ENCODE measurements around the gene HHAT.
"Not testable (repeated sequence)": the region's sequence is repeated elsewhere in the genome, so short reads cannot be mapped to it uniquely, and the experiment has no call there.

The HHAT gene

DNA sequence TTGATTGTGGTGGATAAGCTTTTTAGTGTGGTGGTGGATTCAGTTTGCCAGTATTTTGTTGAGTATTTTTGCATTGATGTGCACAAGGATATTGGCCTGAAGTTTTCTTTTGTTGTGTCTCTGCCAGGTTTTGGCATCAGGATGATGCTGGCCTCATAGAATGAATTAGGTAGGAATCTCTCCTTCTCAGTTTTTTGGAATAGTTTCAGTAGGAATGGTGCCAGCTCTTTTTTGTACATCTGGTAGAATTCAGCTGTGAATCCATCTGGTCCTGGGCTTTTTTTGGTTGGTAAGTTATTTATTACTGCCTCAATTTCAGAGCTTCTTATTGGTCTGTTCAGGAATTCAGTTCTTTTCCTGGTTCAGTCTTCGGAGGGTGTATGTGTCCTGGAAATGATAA, 98.0 kb downstream of the HHAT start:
- H3K27me3 Mint-ChIP-seq, H3K9me3 Mint-ChIP-seq, H3K36me3 Mint-ChIP-seq, H3K27ac Mint-ChIP-seq, H3K4me3 Mint-ChIP-seq, DNase-seq, H3K4me1 Mint-ChIP-seq, CTCF ChIA-PET: not testable (repeated sequence)

DNA sequence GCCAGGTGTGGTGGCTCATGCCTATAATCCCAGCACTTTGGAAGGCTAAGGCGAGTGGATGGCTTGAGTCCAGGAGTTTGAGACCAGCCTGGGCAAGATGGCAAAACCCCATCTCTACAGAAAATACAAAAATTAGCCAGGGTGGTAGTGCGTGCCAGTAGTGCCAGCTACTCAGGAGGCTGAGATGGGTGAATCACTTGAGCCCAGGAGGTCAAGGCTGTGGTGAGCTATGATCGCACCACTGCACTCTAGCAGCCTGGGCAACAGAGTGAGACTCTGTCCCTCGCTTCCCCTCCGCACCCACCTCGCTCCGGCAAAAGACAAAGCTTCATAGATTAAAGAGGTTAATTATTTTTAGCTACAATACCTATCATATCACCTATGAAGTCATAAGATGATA, 100.0 kb downstream of the HHAT start:
- Mint-ChIP-seq H3K27me3 (no peaks in the 10 kb centered on the region), H3K27ac (no peak overlapping the region), H3K9me3 (no peaks in the 10 kb centered on the region), H3K4me1 (no peaks in the 10 kb centered on the region), H3K36me3 (no peaks in the 10 kb centered on the region), H3K4me3 (no peak overlapping the region)
- CTCF ChIA-PET, result no interaction called here
- DNase-seq, result no peak

GRCh38 chr1:210434223-210434622, 105.5 kb downstream of the HHAT start:
- H3K36me3 Mint-ChIP-seq, result no peaks in the 10 kb centered on the region
- H3K4me1 Mint-ChIP-seq, result no peaks in the 10 kb centered on the region
- no peak overlapping the region for H3K4me3 Mint-ChIP-seq
- DNase-seq, result no peak
- H3K27ac Mint-ChIP-seq, result no peak overlapping the region
- no peaks in the 10 kb centered on the region for H3K9me3 Mint-ChIP-seq
- no peaks in the 10 kb centered on the region for H3K27me3 Mint-ChIP-seq
- CTCF ChIA-PET, result interaction anchor here (1.3 kb wide), 1 partner anchor 12 kb away, joined by 3 read pairs; no protein-coding TSS in a partner anchor

DNA sequence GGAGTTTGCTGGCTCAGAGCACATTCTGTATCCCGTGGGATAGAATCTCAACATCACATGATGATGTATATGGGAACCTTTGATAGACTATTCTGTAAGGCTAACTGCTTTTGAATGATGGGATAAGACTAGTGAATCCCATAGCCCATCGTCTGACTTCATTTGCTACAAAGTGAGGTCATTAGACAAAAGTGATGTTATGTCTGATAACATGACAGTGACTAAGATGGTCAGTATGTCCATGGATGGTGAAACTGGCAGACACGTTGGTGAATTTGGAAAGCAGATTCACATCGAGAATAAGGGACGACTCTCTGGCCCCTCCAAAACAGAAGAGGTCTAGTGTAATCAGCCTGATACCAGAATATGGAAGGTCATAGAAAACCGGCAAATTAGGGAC, 108.4 kb downstream of the HHAT start:
- H3K27ac Mint-ChIP-seq, result no peak overlapping the region
- H3K4me3 Mint-ChIP-seq, result no peak overlapping the region
- H3K36me3 Mint-ChIP-seq, result no peaks in the 10 kb centered on the region
- DNase-seq, result no peak
- H3K9me3 Mint-ChIP-seq, result no peaks in the 10 kb centered on the region
- CTCF ChIA-PET, result no interaction called here
- H3K4me1 Mint-ChIP-seq, result no peaks in the 10 kb centered on the region
- H3K27me3 Mint-ChIP-seq, result no peaks in the 10 kb centered on the region

DNA sequence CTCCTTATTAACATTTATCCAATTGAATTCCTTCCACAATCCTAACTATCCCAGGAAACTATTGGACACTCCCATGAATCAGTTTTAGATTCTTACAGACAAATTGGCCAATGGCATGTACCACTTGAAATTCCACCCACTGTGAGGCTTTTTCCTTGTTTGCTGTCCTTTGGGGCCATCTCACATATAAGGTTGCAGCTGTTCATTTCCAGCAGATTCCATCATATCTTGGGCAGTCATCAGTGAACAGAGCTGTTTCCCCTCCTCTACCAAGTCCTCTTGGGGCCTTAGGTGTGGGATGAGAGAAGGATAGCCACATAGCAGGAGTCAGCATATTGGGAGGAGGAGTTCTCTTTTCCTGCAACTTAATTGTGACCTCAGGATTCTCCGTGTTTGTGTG, 109.1 kb downstream of the HHAT start:
- CTCF ChIA-PET, result no interaction called here
- no peak for DNase-seq
- Mint-ChIP-seq H3K4me1 (no peaks in the 10 kb centered on the region), H3K27ac (no peak overlapping the region), H3K9me3 (no peaks in the 10 kb centered on the region), H3K27me3 (no peaks in the 10 kb centered on the region), H3K4me3 (no peak overlapping the region), H3K36me3 (no peaks in the 10 kb centered on the region)

- CTCF ChIA-PET, result interaction anchor here (0.8 to 1.5 kb wide), 2 partner anchors 9 to 30 kb away, joined by 4 read pairs; no protein-coding TSS in a partner anchor
Observed at GRCh38 chr1:210438928-210439841, 110.5 kb downstream of the HHAT start.

GRCh38 chr1:210440081-210440480, 111.4 kb downstream of the HHAT start:
- no peaks in the 10 kb centered on the region for H3K4me1 Mint-ChIP-seq
- no peak for DNase-seq
- no peak overlapping the region for H3K4me3 Mint-ChIP-seq
- no peaks in the 10 kb centered on the region for H3K9me3 Mint-ChIP-seq
- no peaks in the 10 kb centered on the region for H3K27me3 Mint-ChIP-seq
- no peaks in the 10 kb centered on the region for H3K36me3 Mint-ChIP-seq
- no peak overlapping the region for H3K27ac Mint-ChIP-seq
- CTCF ChIA-PET, result interaction anchor here (0.8 to 1.9 kb wide), 2 partner anchors 31 to 144 kb away, joined by 4 read pairs; no protein-coding TSS in a partner anchor

More at GRCh38 chr1:210438928-210439841, 110.5 kb downstream of the HHAT start:
- Mint-ChIP-seq H3K4me1 (no peaks in the 10 kb centered on the region), H3K4me3 (no peak overlapping the region), H3K9me3 (no peaks in the 10 kb centered on the region), H3K27ac (no peak overlapping the region), H3K27me3 (no peaks in the 10 kb centered on the region), H3K36me3 (no peaks in the 10 kb centered on the region)
- no peak for DNase-seq

GRCh38 chr1:210441028-210441427, 112.3 kb downstream of the HHAT start:
- H3K9me3 Mint-ChIP-seq, result no peaks in the 10 kb centered on the region
- no peak overlapping the region for H3K4me3 Mint-ChIP-seq
- DNase-seq, result no peak
- H3K27ac Mint-ChIP-seq, result no peak overlapping the region
- H3K36me3 Mint-ChIP-seq, result no peaks in the 10 kb centered on the region
- CTCF ChIA-PET, result interaction anchor here (1.9 kb wide), 1 partner anchor 143 kb away, joined by 4 read pairs; no protein-coding TSS in a partner anchor
- H3K4me1 Mint-ChIP-seq, result peaks cover 4% of the 10 kb centered on the region
- H3K27me3 Mint-ChIP-seq, result no peaks in the 10 kb centered on the region

GRCh38 chr1:210445485-210445884, 116.8 kb downstream of the HHAT start:
- Mint-ChIP-seq H3K27ac (no peak overlapping the region), H3K36me3 (no peaks in the 10 kb centered on the region), H3K27me3 (peaks cover 9% of the 10 kb centered on the region), H3K9me3 (no peaks in the 10 kb centered on the region), H3K4me1 (peaks cover 18% of the 10 kb centered on the region), H3K4me3 (no peak overlapping the region)
- no peak for DNase-seq
- CTCF ChIA-PET, result interaction anchor here (0.9 to 3.5 kb wide), 2 partner anchors 11 to 14 kb away, joined by 3 to 15 read pairs; no protein-coding TSS in a partner anchor

DNA sequence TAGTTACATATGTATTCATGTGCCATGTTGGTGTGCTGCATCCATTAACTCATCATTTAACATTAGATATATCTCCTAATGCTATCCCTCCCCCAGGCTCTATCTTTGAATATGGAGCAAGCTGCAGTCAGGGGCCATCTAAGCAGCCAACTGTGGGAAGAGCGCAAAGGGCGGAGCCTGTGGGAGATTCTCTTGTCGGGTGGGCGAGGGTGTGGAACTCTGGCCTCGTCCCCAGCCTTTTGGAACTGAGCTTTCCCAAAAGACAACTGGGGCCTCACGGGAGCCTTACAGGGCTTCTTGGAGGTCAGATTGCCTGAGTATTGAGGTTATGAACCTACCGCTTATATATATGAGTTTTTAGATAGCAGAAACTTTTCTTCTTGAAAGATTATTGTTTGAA, 117.2 kb downstream of the HHAT start:
- peak overlapping the region; percentile 80 for H3K27ac Mint-ChIP-seq
- CTCF ChIA-PET, result interaction anchor here (0.9 to 3.7 kb wide), 11 partner anchors 10 to 688 kb away, joined by 3 to 43 read pairs (median 5); partner anchors contain the start of gene KCNH1

DNA sequence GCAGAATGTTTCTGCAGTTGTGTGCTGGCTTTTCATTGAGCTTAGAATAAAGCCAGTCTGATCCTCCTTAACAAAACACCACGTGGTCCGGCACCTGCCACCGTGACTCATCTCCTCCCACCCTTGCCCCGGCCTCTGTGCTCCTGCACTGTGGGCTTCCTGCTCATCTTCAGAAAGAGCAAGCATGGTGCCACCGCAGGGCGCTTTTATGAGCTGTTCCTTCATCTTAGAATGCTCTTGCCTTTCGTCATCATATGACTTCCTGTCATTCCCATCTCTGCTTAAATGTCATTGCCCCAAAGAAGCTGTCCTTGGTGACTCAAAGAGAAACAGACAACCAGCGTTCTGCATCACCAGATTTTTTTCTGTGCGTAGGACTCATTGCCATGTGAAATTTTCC, 117.8 kb downstream of the HHAT start:
- H3K27ac Mint-ChIP-seq, result peak overlapping the region; percentile 80
- no peaks in the 10 kb centered on the region for H3K9me3 Mint-ChIP-seq
- DNase-seq, result peak; percentile 83
- H3K4me3 Mint-ChIP-seq, result peak overlapping the region; percentile 20
- H3K36me3 Mint-ChIP-seq, result no peaks in the 10 kb centered on the region
- H3K4me1 Mint-ChIP-seq, result peaks cover 18% of the 10 kb centered on the region
- peaks cover 9% of the 10 kb centered on the region for H3K27me3 Mint-ChIP-seq
- CTCF ChIA-PET, result interaction anchor here (0.9 to 3.7 kb wide), 16 partner anchors 8 to 1031 kb away, joined by 3 to 43 read pairs (median 4); partner anchors contain the start of gene KCNH1

More for the DNA sequence above, 117.2 kb downstream of the HHAT start:
- peaks cover 18% of the 10 kb centered on the region for H3K4me1 Mint-ChIP-seq
- no peak for DNase-seq
- no peaks in the 10 kb centered on the region for H3K9me3 Mint-ChIP-seq
- H3K4me3 Mint-ChIP-seq, result no peak overlapping the region
- H3K36me3 Mint-ChIP-seq, result no peaks in the 10 kb centered on the region
- peaks cover 9% of the 10 kb centered on the region for H3K27me3 Mint-ChIP-seq

DNA sequence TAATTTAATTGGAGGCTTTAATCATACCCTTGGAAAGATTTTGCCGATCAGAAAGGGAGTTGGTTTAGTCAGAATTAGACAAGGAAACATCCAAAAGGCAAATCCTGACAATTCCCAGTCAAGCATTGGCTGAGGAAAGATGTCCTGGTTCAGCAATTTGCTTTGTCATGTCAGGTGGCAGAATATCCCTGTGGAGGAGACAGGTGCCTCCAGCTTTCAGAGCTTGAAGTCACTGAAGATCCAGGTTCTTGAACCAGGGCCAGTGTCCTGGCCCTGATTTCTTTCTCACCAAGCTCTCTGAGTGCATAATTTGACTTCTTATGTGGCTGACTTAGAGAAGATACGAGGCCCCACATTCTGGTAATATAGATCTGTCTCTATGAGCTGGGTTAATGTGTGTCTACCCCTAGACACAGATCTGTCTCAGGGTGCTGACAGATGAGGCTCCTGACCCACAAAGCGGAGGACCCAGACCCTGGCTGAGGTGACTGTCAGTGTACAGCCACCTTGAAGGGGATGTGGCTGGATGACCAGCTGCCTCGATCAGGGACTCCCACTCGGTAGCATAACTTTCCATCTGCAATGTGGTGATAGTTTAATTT, 118.9 kb downstream of the HHAT start:
- Mint-ChIP-seq H3K4me3 (no peak overlapping the region), H3K4me1 (peaks cover 18% of the 10 kb centered on the region), H3K27ac (no peak overlapping the region), H3K9me3 (no peaks in the 10 kb centered on the region), H3K27me3 (peaks cover 9% of the 10 kb centered on the region), H3K36me3 (no peaks in the 10 kb centered on the region)
- CTCF ChIA-PET, result interaction anchor here (0.6 to 3.7 kb wide), 21 partner anchors 8 to 1030 kb away, joined by 3 to 43 read pairs (median 4); partner anchors contain the start of gene KCNH1
- DNase-seq, result no peak

GRCh38 chr1:210448297-210448892, 119.7 kb downstream of the HHAT start:
- no peaks in the 10 kb centered on the region for H3K9me3 Mint-ChIP-seq
- peak; percentile 28 for DNase-seq
- H3K27me3 Mint-ChIP-seq, result peaks cover 9% of the 10 kb centered on the region
- CTCF ChIA-PET, result interaction anchor here (0.6 to 3.7 kb wide), 17 partner anchors 8 to 685 kb away, joined by 3 to 43 read pairs (median 8); partner anchors contain the start of gene KCNH1
- H3K36me3 Mint-ChIP-seq, result no peaks in the 10 kb centered on the region
- no peak overlapping the region for H3K4me3 Mint-ChIP-seq
- no peak overlapping the region for H3K27ac Mint-ChIP-seq
- H3K4me1 Mint-ChIP-seq, result peaks cover 18% of the 10 kb centered on the region

Measured in activated naive CD4-positive, alpha-beta T cell treated with anti-CD3 and anti-CD28 coated beads, Interleukin-2, amount 10 ng/mL, durations not matched to agents 7 days and 5 days (primary cell).